Measurements from ENCODE around the gene TUBB2B.
A peak's percentile ranks its signal among the peaks of the same experiment; 100 is the strongest.

TUBB2B gene

DNA sequence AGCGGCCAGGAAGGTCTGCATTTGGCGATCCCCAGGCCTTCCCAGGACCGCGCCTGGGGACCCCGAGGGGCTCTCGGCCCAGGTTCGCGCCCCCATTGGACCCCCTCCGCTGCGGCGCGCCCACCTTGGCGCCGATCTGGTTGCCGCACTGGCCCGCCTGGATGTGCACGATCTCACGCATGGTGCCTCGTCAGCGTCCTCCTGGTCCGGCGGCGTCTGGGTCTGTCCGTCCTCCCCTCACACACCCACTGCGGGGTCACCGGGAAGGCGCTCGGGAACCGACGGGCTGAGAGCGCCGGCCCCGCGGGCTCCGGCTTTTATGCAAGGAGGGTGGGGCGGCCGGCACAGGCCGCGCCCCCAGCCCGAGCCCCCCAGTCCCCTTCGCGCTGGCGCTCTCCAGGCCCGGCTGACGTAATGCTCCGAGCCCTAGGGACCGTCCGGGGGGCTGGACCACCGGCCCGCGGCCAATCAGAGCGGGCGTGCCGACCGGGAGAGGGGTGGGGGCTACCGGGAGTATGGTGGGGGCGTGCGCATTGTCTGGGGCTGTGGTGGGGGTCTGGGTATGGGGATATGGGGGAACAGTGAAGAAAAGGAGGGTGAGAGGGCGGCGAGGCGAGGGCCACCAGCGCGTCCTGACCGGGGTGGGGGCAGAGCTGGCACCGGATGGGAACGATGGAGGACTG is at the start of gene TUBB2B:
Gene TUBB2B (minus strand): TSS at position 291 of the 683 bp plus-strand sequence. CDS start 110 bp downstream, at position 181.
- peak; percentile 24 for DNase-seq (ENCODE audit: low read depth)

GRCh38 chr6:3277251-3277650 is 49.8 kb upstream of the TUBB2B start:
- DNase-seq (ENCODE audit: low read depth), result no peak

DNA sequence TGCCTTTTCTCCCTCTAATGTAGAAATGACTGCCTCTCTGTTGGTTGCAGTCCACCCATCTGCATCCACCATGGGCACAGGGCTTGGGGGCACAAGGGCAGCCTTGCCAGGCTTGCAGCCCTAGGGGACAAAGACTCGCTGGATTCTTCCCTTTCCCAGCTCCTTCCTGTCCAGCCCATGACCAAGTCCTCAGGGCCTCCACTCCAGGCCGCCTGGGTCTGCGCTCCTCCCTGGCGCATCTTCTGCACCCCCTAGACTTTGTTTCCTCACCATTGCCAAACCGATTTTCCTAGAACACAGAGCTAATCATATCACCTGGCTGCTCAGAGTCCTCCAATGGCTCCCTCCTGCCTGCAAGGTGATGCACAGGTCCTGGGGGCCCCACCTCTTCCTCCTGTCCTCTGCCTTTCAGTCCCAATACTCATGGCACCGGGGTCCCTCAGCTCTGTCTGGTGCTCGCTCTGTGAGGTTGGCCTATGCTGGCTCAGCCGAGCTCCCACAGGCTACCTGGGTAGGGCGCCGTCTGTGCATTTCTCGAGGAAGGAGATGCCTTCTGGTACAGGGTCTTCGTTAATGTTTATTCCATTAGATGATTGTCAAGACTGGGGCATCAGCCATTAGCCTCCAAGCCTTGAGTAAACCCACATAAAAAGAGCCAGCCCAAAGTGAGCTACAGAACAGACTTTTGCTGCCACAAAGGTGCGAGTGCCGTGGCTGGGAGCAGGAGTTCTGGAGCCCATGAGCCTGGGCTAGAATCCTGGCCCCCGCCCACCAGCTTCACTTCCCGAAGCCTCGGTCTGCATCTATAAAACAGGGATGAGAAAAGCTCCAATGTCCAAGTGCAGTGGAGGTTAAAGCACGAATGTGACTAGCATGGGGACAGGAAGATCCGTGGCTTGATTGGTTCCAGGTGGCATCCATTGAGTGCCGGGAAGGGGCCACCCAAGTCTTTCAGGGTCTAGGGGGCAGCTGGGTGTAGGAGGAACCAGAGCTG is 49.0 kb upstream of the TUBB2B start:
- DNase-seq (ENCODE audit: low read depth), result no peak

DNA sequence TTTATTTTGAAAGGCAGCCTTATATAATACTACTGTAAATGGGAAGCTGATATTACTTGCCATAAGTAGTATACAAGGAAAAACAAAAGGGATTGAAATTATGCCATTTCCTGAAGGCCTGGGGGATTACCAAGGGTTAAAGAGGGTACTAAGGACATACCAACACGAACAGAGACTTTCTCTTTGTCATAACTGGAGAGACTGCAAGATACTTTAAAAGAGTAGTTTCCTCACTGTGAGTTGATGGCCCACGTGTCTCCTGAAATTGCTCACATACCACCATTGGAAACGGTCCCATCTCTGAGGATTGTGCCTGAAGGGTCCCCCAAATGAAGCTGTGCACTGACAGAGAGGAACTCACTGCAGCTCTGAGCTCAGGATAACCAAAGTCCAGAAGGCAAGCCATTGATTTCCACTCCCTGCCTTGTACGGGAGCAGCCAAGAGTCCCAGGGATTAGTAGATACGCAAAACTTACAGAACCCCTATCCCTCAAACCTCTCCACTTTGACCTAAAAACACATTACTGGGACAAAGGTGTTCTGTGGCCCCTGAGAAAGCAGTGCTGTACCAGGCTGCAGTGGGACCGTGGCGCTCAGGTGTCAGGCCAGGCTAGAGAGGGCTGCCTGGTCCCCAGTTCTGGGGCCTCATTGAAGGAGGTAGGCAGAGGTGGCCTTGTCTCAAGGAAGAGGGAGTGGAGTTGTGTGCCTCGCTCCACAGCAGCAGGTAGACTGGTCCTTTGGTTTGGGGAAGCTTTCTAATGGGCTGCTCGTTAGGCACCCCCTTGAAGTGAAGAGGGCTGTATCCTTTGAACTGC is 46.5 kb upstream of the TUBB2B start:
- no peak for DNase-seq (ENCODE audit: low read depth)

DNA sequence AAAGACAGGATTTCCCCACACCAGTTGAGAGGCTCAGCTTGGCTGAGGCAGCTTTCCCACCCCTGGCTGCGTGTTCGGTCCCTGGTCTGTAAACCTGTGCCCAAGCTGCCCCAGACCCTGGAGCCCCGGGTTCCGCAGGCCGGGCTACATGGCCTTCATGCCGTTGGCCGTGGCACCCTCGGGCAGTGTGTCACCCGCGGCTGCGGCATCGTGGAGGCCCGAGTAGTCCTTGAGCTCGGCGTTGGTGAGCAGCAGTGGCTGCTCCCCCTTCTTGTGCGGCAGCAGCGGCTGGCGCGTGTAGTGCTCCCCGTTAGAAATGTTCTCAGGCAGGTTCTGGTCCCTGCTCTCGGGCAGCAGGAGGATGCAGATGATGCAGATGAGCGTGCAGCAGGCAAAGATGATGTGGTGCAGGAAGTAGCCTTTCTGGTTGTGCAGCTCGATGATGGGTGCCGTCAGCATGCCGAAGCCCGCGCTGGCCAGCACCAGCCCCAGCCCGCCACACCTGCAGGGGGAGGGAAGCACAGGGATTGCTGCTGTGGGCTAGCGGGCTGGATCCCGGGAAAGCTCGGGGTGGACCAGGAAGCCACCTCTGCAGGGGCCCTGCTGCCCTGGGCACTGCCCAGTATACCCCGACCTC is 45.6 kb upstream of the TUBB2B start:
- no peak for DNase-seq (ENCODE audit: low read depth)

- DNase-seq (ENCODE audit: low read depth), result no peak
Measured at GRCh38 chr6:3271756-3272155, 44.3 kb upstream of the TUBB2B start.

DNA sequence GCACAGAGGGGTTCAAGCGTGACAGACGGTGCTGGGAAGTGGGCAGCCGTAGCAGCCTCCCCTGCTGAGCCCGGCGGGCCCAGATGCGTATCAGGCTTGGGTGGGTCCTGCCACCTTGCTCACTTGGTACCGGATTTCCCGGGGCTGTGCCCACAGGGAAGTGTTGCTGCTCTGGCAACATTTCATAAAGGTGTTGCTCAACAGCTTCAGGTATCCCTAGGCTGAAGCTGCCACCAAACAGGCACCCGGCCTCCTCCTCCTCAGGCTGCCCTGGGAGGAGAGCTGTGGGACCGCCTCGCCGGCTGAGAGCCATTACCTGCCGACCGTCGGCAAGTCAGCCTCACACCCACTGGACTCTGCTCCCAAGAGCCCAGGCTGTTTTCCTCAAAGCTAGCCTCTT is 42.8 kb upstream of the TUBB2B start:
- DNase-seq (ENCODE audit: low read depth), result no peak

DNA sequence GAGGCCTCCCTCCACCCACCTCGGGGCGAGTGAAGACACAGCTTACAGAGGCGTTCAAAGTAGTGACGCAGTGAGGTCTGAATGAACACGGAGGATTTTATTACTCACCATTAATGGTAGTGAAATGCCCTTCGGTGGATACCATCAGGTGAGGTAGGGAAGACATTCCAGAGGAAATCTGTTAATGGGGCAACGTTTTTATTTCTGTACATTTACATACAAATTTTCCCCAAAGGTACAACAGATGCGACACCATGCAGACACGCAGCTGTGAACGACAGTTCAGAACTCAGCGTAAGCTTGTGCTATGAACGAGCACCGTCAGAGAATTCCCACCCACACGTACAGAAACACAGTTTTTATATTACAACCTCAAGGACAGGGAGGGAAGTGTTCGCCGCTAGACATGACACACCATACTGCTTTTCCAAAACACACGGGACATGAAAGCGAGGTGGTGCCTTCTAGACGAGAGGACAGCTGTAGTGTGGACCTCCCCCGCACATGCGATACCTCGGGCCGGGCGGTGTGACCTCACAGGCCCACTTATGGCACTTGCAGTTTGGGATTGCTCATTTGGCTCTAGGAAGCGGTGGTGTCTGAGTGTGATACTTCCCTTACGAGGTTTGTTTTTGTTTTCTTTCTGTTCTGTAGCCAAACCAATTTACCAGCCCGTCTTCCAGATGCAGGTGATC is 42.0 kb upstream of the TUBB2B start:
- DNase-seq (ENCODE audit: low read depth), result no peak

DNA sequence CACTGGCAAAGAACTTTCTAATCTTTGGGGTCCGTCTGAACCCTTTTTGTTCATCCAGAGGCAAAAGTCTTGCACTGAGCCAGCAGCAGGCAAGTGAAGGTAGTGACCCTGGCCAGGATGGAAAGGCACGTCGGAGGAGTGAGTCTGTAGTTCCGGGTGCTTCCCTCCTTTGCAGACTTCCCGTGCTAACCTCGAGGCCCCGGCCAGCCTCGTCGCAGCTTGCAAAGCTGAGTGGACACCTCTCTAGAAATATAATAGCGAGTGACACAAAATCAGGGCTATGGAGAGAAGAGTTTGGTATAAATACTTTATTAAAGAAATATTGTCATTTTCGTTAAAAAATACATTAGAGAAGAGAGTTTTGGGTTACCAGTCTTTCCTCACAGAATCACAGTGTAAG is 41.2 kb upstream of the TUBB2B start:
- DNase-seq (ENCODE audit: low read depth), result no peak

GRCh38 chr6:3267162-3267561 is 39.7 kb upstream of the TUBB2B start:
- no peak for DNase-seq (ENCODE audit: low read depth)

- DNase-seq (ENCODE audit: low read depth), result no peak
Measured at GRCh38 chr6:3266170-3266569, 38.7 kb upstream of the TUBB2B start.

GRCh38 chr6:3265671-3266070 is 38.2 kb upstream of the TUBB2B start:
- DNase-seq (ENCODE audit: low read depth), result no peak

DNA sequence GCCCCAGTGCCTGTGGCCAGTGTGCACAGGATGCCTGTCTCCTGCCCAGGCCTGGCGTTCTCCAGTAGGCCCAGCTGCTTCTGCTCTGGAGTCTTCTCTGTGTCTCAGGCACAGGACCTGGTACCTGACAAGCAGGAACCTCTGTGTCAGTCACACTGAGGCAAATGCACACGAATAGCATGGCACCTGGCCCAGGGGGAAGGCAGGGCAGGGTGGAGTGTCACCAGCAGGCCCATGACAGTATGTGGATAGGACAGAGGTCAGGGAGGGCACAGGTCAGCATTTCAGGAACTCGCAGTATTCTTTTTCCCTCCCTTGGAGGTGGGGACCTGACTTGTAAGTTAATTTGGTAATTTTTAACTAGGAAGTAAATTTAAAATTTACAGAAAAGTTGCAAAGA is 36.9 kb upstream of the TUBB2B start:
- no peak for DNase-seq (ENCODE audit: low read depth)

- DNase-seq (ENCODE audit: low read depth), result no peak
Measured at GRCh38 chr6:3263096-3263495, 35.6 kb upstream of the TUBB2B start.

GRCh38 chr6:3261921-3262320 is 34.5 kb upstream of the TUBB2B start:
- DNase-seq (ENCODE audit: low read depth), result no peak

DNA sequence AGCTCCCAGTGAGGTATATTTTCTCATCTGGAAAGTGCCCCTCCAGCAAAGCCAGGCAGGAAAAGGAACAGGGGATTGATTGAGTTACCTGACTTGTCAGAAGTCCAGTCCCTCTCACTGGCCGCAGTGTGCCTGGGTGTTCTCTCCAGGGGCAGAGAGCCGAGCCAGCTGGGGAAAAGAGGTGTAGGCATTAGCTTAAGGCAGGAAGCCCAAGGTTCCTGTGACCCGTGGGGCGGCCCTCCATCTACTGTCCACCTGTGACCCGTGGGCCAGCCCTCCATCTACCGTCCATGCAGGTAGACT is 34.0 kb upstream of the TUBB2B start:
- DNase-seq (ENCODE audit: low read depth), result no peak

DNA sequence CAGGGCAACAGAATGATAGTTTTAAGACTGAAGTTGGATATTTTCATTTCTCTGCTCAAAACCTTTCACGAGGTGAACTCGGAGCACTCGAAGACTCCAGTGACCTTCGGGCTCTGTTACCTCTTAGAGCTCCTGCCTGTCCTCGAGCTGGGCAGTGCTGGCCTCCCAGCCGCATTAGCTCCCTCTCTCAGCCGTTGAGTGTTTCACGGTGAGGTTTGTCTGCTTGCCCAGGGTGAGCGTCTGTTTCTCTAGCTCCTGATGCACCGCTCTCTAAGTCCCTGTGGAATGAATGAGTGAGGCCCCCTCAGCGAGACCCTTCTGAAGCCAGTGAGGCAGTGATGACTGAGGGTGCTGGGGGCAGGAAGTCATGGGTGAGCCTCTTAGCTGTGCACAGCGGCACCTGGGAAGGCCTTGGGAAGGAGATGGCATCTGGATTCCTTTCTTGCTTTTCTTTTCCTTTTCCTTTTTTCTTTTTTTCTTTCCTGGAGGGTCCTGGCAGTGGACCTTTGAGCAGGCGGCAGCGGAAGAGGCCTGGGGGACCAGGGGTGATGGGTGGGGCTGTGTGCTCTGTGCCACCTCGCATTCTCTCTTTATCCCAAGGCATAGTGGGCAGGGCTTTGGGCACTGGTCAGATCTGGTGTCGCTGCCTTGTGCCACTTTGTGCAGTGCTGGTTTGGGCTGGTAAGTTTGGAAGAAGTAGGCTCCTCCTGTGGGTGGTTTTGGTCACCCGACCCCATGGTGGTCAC is 33.5 kb upstream of the TUBB2B start:
- no peak for DNase-seq (ENCODE audit: low read depth)

DNA sequence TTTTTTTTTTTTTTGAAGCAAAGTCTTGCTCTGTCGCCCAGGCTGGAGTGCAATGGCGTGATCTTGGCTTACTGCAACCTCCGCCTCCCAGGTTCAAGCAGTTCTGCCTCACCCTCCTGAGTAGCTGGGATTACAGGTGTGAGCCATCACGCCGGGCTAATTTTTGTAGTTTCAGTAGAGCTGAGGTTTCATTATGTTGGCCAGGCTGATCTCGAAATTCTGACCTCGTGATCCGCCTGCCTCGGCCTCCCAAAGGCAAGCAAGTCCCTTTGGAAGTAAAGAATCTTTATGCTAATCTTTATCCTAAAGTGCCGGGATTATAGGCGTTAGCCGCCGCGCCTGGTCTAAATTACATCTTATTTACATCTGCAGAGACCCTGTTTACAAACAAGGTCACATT is 32.8 kb upstream of the TUBB2B start:
- DNase-seq (ENCODE audit: low read depth), result no peak

DNA sequence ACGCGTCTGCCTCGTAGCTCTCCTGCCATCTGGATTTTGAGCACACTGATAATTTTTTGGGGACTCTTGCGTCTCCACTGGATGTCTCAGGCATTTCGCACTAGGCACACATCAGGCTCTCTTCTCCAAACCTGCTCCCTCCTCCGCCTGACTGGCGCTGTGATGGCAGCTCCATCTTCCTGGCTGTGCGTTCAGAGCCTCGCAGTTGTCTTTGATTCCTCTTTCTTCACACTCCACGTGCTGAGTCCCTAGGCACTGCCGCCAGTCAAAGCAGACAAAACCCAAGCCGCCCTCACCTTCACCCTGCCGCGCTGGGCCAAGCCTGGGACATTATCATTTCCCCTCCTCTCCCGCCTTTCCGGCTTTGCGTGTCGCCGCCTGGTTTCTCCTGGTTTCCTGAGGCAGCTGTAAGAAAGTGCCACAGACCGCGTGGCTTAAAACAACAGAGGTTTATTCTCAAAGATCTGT is 32.1 kb upstream of the TUBB2B start:
- peak; percentile 59 for DNase-seq (ENCODE audit: low read depth)

DNA sequence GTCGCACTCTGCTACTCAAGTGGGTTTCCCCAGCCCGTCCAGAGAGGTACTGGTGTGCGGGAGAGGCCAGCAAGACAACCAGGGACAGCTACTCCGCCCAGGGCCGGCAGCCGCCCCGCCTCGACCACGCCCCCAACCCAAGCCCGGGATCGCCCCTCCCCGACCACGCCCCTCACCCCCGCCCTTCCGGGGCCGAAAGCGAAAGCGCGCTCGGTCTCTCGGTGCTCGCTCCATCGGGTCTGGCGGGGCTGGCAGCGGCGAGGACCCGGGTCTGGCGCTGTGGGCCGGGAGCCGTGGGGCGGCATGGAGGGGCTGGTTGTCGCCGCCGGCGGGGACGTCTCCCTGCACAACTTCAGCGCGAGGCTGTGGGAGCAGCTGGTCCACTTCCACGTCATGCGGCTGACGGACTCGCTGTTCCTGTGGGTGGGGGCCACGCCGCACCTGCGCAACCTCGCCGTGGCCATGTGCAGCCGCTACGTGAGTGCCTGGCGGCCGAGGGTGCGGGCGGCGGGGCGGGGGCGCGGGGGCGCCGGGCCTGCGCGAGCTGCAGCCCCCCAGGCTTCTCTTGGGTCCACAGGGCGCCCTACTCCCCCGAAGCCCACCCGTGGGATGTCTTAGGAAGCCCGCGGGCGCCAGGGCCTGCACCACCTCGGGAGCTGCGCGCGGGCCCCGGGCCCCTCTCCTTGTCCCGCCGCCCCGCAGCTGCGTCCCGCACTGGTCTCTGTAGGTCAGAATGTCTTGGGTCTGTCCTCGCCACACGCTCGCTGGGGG is 31.5 kb upstream of the TUBB2B start, which contains the start of gene PSMG4:
Gene PSMG4 (plus strand): TSS at position 228 of the 771 bp plus-strand sequence. CDS start 76 bp downstream, at position 304.
- peak; percentile 91 for DNase-seq (ENCODE audit: low read depth)

All from ELR (cell line).